HS-27A (cell line): ENCODE data around the gene TMEM43.

ENCODE experiments used
- DNase-seq: peaks from one replicate; pipeline ENCODE4 v3.0.0-alpha.2; 2012; ENCODE audit warnings: low read depth, missing footprints

The TMEM43 gene

GRCh38 chr3:14122301-14122700 is 2.6 kb upstream of the TMEM43 start:
- no peak for DNase-seq

GRCh38 chr3:14123308-14124222 is 1.3 kb upstream of the TMEM43 start:
- DNase-seq = no peak

DNA sequence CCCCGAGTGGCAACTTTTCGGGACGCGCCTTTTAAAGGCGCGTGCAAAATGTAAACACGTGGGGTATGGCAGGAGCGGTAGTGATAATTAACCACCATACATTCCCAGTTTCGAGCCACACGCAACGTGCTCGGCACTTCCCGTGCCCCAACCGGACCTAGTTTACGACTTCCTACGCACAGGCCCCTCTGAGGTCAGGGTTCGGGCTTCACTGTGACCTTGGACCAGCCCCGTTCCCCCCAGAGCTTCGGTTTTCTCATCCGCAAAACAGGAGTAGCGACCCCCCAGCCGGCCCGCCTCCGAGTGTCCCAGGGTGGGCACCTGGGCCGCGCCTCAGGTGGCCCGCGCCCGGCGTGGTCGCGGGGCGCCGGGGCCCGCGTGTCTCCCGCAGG is 633 bp upstream of the TMEM43 start:
- peak; percentile 40 for DNase-seq

DNA sequence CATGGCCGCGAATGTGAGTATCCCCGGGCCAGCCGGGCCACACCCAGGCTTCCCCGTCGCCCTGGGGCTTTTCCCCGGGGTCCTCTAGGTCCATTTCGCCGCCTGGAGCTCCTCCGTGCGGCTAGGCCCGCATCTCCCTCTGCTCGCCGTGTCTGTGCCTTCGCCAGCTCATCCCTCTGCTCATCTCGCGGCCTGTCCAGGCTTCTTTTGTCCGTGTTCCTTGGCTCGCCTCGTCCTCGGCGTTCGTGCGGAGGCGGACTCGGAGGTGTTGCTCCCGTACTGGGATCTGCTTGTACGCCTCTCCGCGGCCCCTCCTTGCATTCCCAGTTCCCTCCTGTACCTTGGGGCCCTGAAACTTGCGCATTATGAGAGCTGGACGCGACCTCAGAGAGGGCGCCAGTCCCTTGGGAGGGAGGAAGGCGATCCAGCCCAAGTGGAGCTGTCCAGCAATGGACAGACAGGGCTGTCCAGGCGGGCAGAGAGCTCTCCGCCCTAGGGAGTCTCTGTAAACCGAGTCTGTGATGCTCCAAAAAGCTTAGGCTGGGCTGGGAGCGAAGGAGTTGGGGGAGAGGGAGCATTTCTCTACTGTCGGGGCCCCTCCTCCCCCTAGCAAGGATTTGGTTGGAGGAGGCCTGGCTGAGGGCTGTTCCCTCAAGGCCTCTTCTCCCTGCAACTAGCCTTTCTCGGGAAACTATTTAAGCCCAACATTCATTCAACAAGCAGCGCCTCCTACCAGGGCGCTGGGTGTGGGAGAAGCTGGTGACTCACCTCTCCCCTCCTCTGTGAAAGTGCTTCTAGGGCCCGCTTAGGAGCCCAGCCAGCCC is 553 bp downstream of the TMEM43 start:
- peak; percentile 92 for DNase-seq

GRCh38 chr3:14126017-14126886 is 1.4 kb downstream of the TMEM43 start:
- no peak for DNase-seq

DNA sequence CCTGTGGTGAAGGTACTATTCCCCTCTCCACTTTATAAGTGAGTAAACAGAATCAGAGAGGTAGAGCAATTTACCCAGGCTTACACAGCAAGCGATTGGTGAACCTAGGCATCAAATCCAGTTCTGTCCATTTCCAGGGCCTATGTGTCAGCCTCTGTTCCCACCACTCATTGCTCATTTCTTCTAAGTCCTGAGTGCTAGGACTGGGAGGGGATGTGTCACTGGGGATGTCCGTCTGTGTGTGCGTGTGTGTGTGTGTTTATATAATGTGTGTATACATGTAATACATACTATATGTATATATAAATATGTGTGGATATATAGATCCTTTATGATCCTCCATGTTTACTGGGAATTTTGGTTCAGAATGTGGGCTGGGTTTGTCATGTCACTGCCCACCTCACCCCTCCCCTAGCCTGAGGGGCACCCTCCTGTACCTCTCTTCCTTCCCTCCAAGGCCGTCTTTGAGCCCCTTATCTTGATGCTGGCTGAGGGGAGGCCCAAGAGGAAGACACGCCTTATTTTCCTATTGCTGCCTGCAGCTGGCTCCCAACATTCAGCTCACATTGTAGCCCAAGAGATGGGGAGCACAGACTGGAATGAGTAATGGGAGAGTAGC is 2.1 kb downstream of the TMEM43 start:
- no peak for DNase-seq

- DNase-seq = no peak
Observed at GRCh38 chr3:14127516-14128161, 2.8 kb downstream of the TMEM43 start.

- DNase-seq = no peak
Observed at GRCh38 chr3:14128724-14129123, 3.9 kb downstream of the TMEM43 start.

GRCh38 chr3:14129296-14129695 is 4.4 kb downstream of the TMEM43 start:
- DNase-seq = no peak

- no peak for DNase-seq
Observed at GRCh38 chr3:14130230-14130629, 5.4 kb downstream of the TMEM43 start.

- no peak for DNase-seq
Observed at GRCh38 chr3:14130707-14131106, 5.9 kb downstream of the TMEM43 start.

DNA sequence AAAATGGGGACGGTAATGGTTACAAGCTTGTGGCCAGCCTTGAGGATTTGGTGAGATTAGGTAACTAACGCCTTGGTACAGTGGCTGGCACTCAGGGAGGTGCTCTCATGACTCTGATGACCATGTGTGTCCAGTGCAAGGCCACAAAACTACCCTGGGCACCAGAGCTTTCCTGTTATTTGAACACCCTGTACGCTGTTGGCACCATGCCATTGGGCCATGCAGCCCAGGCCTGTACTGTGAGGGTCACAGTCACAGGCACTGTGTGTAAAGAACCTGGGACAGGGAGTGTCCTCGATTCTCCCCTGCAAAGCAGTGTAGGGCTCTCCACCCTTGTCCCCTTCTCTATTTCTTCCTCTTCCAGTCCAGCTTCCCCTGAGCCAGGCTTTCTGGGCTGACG is 6.3 kb downstream of the TMEM43 start:
- no peak for DNase-seq

DNA sequence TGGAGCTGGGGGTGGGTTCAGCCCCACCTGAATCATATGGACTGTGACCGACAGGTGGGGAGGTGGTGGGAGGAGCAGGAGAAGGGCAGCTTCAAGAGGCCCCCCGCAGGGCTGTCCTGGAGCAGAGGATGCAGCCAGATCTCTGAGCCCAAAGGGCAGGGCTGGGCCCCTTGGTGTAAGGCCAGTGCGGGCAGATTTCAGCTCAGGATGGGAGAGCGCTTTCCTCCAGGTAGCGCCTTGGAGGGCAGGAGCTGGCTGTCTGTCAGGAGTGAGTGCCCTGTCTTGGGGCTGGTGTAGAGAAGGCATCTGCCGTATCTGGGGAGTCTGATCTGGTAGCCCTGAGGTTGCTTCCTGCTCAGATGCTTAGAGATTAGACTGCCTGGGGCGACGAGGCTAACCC is 7.3 kb downstream of the TMEM43 start:
- no peak for DNase-seq

GRCh38 chr3:14132689-14133088 is 7.8 kb downstream of the TMEM43 start:
- no peak for DNase-seq

DNA sequence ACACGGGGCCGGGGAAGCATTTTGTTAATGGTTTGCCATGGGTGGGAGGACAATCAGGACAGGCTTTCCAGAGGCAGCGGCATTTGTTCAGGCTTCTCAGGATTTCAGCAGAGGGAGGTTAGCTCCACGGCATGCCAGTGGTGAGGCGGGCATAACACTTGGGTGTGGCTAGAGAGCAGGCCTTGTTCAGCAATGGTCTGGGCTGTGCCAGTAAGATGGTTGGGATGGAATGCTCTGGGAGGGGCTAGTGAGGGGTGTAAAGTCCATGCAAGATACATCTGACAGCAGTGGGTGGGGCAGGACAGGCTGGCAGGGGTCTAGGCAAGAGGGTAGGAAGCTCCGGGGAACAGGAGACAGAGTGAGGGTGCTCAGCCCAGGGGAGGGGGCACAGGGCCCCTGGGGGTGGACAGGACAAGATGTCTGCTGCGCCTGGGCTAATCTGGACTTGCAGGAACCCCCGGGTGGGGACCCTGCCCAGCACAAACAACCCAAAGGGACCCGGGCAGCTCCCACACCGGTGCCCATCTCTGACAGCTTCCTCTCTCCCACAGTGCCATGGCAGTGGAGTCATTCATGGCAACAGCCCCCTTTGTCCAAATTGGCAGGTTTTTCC is 8.4 kb downstream of the TMEM43 start:
- no peak for DNase-seq

DNA sequence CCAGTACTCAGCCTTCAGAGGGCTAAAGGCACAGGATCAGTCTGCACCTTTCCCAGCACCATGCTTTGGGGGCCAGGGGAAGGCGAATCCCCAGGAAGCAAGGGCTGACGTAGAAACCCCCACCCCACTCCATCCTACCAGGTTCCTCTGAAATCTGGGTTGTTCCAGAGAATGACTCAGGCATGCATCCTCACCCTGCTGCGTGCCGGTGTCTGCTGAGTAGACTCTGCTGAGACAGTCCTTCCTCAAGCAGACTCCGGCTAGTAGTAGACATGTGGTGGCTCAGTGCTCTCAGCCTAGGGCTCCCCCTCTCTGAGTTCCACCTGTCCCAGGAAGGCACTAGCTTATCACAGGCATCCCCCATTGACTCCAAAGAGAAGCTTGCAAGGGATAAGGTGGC is 9.0 kb downstream of the TMEM43 start:
- no peak for DNase-seq

DNA sequence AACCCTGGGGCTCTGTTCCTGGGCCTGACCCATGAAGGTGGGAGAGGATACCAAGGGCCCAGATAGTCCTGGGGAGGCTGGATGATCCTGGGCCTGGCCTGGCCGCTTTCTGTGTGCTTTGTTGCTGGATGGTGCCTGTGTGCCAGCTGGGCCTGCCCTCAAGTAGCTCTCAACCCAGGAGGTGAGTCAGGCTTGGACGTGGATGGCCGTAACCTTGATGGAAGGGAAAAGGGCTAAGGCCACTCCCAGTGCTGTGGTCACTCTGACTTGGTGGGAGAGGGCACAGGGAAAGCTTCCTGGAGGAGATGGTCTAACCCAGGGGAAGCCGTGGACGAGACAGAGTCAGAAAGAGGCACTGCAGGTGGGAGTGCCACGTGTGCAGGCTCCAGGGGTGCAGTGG is 9.4 kb downstream of the TMEM43 start:
- no peak for DNase-seq

- DNase-seq = no peak
Observed at GRCh38 chr3:14135581-14135980, 10.7 kb downstream of the TMEM43 start.

DNA sequence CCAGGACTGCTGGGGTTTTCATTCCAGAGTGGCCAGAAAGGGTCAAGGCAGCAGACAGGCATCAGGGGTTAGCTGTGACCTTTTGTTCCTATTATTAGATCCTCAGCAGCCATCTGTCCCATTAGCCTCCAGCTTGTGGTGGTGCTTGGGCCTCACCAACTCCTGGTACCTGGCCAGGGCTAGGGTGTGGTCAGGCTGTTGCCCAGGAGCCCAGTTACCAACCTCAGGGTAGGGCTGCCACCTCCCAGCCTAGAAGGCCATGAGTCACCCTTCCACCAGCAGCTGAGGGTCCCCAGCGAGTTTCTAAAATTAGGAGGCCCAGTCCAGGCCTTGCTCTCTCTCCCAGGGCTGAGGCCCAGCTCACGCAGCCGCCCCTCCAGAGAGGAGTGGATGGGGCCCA is 12.2 kb downstream of the TMEM43 start:
- no peak for DNase-seq

DNA sequence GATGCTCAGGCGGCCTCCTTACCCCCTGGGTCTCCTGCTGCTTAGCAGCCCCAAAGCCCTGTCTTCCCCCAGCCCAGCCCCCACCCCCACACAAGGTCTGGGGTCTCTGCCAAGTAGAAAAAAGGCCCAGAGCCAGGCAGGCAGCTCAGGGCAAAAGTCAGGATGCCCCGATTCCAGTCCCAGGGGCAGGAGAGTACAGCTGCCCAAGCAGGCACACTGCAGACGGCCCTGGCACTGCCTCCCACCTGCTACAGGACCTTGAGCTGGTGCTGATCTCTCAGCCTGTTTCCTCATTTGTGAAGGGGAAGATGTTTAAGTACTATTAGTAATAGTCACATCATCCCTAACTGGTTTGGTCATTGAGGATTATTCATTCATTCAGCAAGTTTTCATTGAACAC is 12.6 kb downstream of the TMEM43 start:
- no peak for DNase-seq
